H1 (cell line): Measurements from ENCODE around the gene PLPP2. TPM values are rescaled to one million over a fixed set of nuclear protein-coding genes. Genes with fewer than 3 reads are reported as not detected.

Source experiments
- BCL11A ChIP-seq, 2 experiments: IDR thresholded peaks; one replicate each; pipeline ENCODE4 v1.6.1; 2011; ENCODE audit warnings: low read depth in 2 of 2, low read length in 2 of 2, mild to moderate bottlenecking in 2 of 2
- CREB1 ChIP-seq: IDR thresholded peaks from 2 replicates; pipeline ENCODE4 v1.6.1; 2012; ENCODE audit warnings: inconsistent platforms
- HDAC6 ChIP-seq: IDR thresholded peaks from one replicate; pipeline ENCODE4 v1.7.1; 2012; ENCODE audit warnings: low read depth, mild to moderate bottlenecking, inconsistent platforms, low read length, moderate library complexity
- KDM1A ChIP-seq: fragments of 200-600, 300-600 bp; sonication (generic); IDR thresholded peaks from 2 replicates; pipeline ENCODE4 v1.7.1; 2016; ENCODE audit warnings: mild to moderate bottlenecking, low read length, borderline replicate concordance
- NANOG ChIP-seq: IDR thresholded peaks from 2 replicates; pipeline ENCODE4 v1.6.1; 2011; ENCODE audit warnings: low read length, low read depth, mild to moderate bottlenecking, inconsistent platforms; ENCODE audit not compliant: insufficient read depth, poor library complexity, severe bottlenecking
- RNF2 ChIP-seq: fragments of 200-900, 300-1000 bp; sonication (generic); IDR thresholded peaks from 2 replicates; pipeline ENCODE4 v1.7.1; 2016; ENCODE audit warnings: borderline replicate concordance, low read depth, mild to moderate bottlenecking, antibody characterized with exemption, low read length; ENCODE audit not compliant: poor library complexity, severe bottlenecking; ENCODE audit errors: missing control alignments
- SP2 ChIP-seq: IDR thresholded peaks from 2 replicates; pipeline ENCODE4 v1.6.1; 2012; ENCODE audit warnings: mild to moderate bottlenecking, low read length, inconsistent platforms
- polyA plus RNA-seq, 7 experiments: library from polyadenylated mRNA; depleted of rRNA in 3 of 7; stranded (reverse) in 5 of 7; unstranded in 2 of 7; fragments of >200 nt in 5 of 7; fragments of 200-250 nt in 2 of 7; gene quantifications; 1 replicate in 5 of 7; 2 replicates in 1 of 7; 4 replicates in 1 of 7; pipeline versions ENCODE4 v1.2.1 to v1.2.3, GENCODE V29; 2011 to 2013; ENCODE audit warnings: missing spikeins in 2 of 7, mixed read lengths in 2 of 7
- total RNA-seq: library from RNA; stranded (reverse); fragmentation: NEBNext Ultra II Directional; extraction: Animal tissue kit (Norgen Biotek cat#: 25700); gene quantifications from 2 replicates; pipeline ENCODE4 v1.2.1, GENCODE V29; 2021
- TF ChIP-seq, protein P1 (sequence below): fragments of 300-600 bp; sonication (generic); IDR thresholded peaks from 2 replicates; pipeline ENCODE4 v1.7.1; 2012; ENCODE audit warnings: low read length, moderate library complexity, mild to moderate bottlenecking, inconsistent platforms; ENCODE audit not compliant: insufficient replicate concordance

The PLPP2 gene
- total and polyA plus RNA-seq, 2 of the 8 experiments (the other 6 are each of a cell fraction or from before 2014, with no cell fraction given) = 101 to 195 TPM

GRCh38 chr19:324716-325115 lies 33.5 kb upstream of the PLPP2 start (continued):
- TF ChIP-seq, protein P1, sequence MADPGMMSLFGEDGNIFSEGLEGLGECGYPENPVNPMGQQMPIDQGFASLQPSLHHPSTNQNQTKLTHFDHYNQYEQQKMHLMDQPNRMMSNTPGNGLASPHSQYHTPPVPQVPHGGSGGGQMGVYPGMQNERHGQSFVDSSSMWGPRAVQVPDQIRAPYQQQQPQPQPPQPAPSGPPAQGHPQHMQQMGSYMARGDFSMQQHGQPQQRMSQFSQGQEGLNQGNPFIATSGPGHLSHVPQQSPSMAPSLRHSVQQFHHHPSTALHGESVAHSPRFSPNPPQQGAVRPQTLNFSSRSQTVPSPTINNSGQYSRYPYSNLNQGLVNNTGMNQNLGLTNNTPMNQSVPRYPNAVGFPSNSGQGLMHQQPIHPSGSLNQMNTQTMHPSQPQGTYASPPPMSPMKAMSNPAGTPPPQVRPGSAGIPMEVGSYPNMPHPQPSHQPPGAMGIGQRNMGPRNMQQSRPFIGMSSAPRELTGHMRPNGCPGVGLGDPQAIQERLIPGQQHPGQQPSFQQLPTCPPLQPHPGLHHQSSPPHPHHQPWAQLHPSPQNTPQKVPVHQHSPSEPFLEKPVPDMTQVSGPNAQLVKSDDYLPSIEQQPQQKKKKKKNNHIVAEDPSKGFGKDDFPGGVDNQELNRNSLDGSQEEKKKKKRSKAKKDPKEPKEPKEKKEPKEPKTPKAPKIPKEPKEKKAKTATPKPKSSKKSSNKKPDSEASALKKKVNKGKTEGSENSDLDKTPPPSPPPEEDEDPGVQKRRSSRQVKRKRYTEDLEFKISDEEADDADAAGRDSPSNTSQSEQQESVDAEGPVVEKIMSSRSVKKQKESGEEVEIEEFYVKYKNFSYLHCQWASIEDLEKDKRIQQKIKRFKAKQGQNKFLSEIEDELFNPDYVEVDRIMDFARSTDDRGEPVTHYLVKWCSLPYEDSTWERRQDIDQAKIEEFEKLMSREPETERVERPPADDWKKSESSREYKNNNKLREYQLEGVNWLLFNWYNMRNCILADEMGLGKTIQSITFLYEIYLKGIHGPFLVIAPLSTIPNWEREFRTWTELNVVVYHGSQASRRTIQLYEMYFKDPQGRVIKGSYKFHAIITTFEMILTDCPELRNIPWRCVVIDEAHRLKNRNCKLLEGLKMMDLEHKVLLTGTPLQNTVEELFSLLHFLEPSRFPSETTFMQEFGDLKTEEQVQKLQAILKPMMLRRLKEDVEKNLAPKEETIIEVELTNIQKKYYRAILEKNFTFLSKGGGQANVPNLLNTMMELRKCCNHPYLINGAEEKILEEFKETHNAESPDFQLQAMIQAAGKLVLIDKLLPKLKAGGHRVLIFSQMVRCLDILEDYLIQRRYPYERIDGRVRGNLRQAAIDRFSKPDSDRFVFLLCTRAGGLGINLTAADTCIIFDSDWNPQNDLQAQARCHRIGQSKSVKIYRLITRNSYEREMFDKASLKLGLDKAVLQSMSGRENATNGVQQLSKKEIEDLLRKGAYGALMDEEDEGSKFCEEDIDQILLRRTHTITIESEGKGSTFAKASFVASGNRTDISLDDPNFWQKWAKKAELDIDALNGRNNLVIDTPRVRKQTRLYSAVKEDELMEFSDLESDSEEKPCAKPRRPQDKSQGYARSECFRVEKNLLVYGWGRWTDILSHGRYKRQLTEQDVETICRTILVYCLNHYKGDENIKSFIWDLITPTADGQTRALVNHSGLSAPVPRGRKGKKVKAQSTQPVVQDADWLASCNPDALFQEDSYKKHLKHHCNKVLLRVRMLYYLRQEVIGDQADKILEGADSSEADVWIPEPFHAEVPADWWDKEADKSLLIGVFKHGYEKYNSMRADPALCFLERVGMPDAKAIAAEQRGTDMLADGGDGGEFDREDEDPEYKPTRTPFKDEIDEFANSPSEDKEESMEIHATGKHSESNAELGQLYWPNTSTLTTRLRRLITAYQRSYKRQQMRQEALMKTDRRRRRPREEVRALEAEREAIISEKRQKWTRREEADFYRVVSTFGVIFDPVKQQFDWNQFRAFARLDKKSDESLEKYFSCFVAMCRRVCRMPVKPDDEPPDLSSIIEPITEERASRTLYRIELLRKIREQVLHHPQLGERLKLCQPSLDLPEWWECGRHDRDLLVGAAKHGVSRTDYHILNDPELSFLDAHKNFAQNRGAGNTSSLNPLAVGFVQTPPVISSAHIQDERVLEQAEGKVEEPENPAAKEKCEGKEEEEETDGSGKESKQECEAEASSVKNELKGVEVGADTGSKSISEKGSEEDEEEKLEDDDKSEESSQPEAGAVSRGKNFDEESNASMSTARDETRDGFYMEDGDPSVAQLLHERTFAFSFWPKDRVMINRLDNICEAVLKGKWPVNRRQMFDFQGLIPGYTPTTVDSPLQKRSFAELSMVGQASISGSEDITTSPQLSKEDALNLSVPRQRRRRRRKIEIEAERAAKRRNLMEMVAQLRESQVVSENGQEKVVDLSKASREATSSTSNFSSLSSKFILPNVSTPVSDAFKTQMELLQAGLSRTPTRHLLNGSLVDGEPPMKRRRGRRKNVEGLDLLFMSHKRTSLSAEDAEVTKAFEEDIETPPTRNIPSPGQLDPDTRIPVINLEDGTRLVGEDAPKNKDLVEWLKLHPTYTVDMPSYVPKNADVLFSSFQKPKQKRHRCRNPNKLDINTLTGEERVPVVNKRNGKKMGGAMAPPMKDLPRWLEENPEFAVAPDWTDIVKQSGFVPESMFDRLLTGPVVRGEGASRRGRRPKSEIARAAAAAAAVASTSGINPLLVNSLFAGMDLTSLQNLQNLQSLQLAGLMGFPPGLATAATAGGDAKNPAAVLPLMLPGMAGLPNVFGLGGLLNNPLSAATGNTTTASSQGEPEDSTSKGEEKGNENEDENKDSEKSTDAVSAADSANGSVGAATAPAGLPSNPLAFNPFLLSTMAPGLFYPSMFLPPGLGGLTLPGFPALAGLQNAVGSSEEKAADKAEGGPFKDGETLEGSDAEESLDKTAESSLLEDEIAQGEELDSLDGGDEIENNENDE = no peak
- TF ChIP-seq RNF2 (no peak), BCL11A (IDR thresholded peaks at IDR 0.05; ENCODE audit: low read depth in 2 of 2, low read length in 2 of 2) (no peak), SP2 (no peak), CREB1 (no peak), HDAC6 (no peak), KDM1A (no peak), NANOG (no peak)
